K562 (cell line): ENCODE data around the gene PRMT7. TPM values are rescaled to one million over a fixed set of nuclear protein-coding genes. Genes with fewer than 3 reads are reported as not detected.

Experiments used
- ATAC-seq: fragments of 200-7000 bp; cut with Tn5 transposase; 3 replicates; pipeline ENCODE4 v1.9.1; 2020; ENCODE audit warnings: moderate library complexity
- BruUV-seq: library from RNA; stranded (reverse); fragments of 400-500 nt; replicated peaks from 2 replicates; lab custom pipeline; 2021; lab: Mats Ljungman, UMichigan
- CTCF ChIA-PET: fragments of 300-600 bp; formaldehyde crosslinking; extraction: SDS; loops from one replicate; lab custom pipeline; 2021; ENCODE audit warnings: low intra/inter-chr PET ratio; lab: Yijun Ruan, JAX
- POLR2A ChIA-PET: fragments of 300-600, 350-650 bp; sonication (Branson Sonifier 250); formaldehyde crosslinking; extraction: SDS; loops from one replicate; lab custom pipeline; 2021; ENCODE audit warnings: antibody characterized with exemption, inconsistent platforms; lab: Yijun Ruan, JAX
- DNase-seq, 4 experiments: peaks; one replicate each; pipeline versions ENCODE4 v3.0.0 to v3.0.0-alpha.2; 2011 to 2018; ENCODE audit warnings: low spot score in 3 of 4, mixed read lengths in 3 of 4; ENCODE audit errors: extremely low read depth in 1 of 4
- FAIRE-seq: peaks from 2 replicates; lab custom pipeline; 2011; peaks lifted over from hg19 to GRCh38; lab: Jason Lieb, UNC
- H2AFZ ChIP-seq: 2 replicates; pipeline ENCODE4 v1.6.0; 2011; ENCODE audit warnings: low read depth, low read length, control low read depth, inconsistent platforms
- H3K27ac ChIP-seq: fragments of 200-600 bp; 3 replicates; pipeline ENCODE4 v1.8.0; 2011; ENCODE audit warnings: low read depth, mild to moderate bottlenecking, control low read depth, inconsistent platforms, low read length, moderate library complexity, mixed read lengths; ENCODE audit errors: extremely low read depth
- H3K27me3 ChIP-seq, 2 experiments: fragments of 300-600 bp in 1 of 2; 2 replicates in 1 of 2; 3 replicates in 1 of 2; pipeline versions ENCODE4 v1.6.0 to v1.8.0; 2011; ENCODE audit warnings: inconsistent platforms in 2 of 2, low read length in 2 of 2, mild to moderate bottlenecking in 1 of 2, mixed read lengths in 1 of 2, moderate library complexity in 1 of 2; ENCODE audit not compliant: control insufficient read depth in 2 of 2, insufficient read depth in 2 of 2
- H3K36me3 ChIP-seq: fragments of 300-600 bp; 3 replicates; pipeline ENCODE4 v1.8.0; 2011; ENCODE audit warnings: mild to moderate bottlenecking, low read length, inconsistent platforms; ENCODE audit not compliant: control insufficient read depth, insufficient read depth
- H3K4me1 ChIP-seq, 2 experiments: fragments of 200-600 bp in 1 of 2; replicated peaks in 1 of 2; 2 replicates in 1 of 2; 3 replicates in 1 of 2; pipeline versions ENCODE4 v1.5.1 to v1.8.0; 2011; ENCODE audit warnings: inconsistent platforms in 2 of 2, low read length in 2 of 2, mild to moderate bottlenecking in 1 of 2, mixed read lengths in 1 of 2, moderate library complexity in 1 of 2; ENCODE audit not compliant: control insufficient read depth in 2 of 2, insufficient read depth in 2 of 2
- H3K4me2 ChIP-seq: 2 replicates; pipeline ENCODE4 v1.6.1; 2011; ENCODE audit warnings: low read length, control low read depth, inconsistent platforms, mixed read lengths; ENCODE audit not compliant: insufficient read depth
- H3K4me3 ChIP-seq: fragments of 200-600 bp; sonication (generic), shearing (Covaris generic); 2 replicates; pipeline ENCODE4 v1.5.1; 2016; ENCODE audit warnings: control low read depth, inconsistent platforms
- H3K79me2 ChIP-seq: fragments of 200-600 bp; 3 replicates; pipeline ENCODE4 v1.8.0; 2011; ENCODE audit warnings: low read length, inconsistent platforms; ENCODE audit not compliant: control insufficient read depth, insufficient read depth
- H3K9ac ChIP-seq, 2 experiments: 2 replicates each; pipeline versions ENCODE4 v1.6.0 to v1.6.1; 2011; ENCODE audit warnings: low read depth in 2 of 2, low read length in 2 of 2, control low read depth in 1 of 2, inconsistent platforms in 1 of 2, mild to moderate bottlenecking in 1 of 2, mixed read lengths in 1 of 2; ENCODE audit not compliant: insufficient read depth in 1 of 2
- H3K9me1 ChIP-seq: one replicate; pipeline ENCODE4 v1.6.0; 2011; ENCODE audit warnings: inconsistent platforms, mild to moderate bottlenecking, low read length, moderate library complexity; ENCODE audit not compliant: control insufficient read depth, insufficient read depth
- H3K9me3 ChIP-seq: replicated peaks from 2 replicates; pipeline ENCODE4 v1.5.1; 2011; ENCODE audit warnings: low read depth, low read length, inconsistent platforms; ENCODE audit not compliant: control insufficient read depth, insufficient read depth
- H4K20me1 ChIP-seq: replicated peaks from 2 replicates; pipeline ENCODE4 v1.6.1; 2011; ENCODE audit warnings: low read length, inconsistent platforms, mixed read lengths; ENCODE audit not compliant: control insufficient read depth, insufficient read depth
- MXI1 ChIP-seq: IDR thresholded peaks from 2 replicates; pipeline ENCODE4 v1.6.1; 2011; ENCODE audit warnings: low read depth, mild to moderate bottlenecking, improper control_type of control experiment, low read length
- WGBS: fragments of 100-300 bp; shearing (Covaris generic); methylation state at CpG from one replicate; pipeline ENCODE4 v1.1.6; 2016; ENCODE audit warnings: low coverage, mixed read lengths; ENCODE audit not compliant: insufficient coverage; ENCODE audit errors: missing lambda C conversion rate; 5-methylcytosine and 5-hydroxymethylcytosine counted together
- in situ Hi-C: fragments of 300-500 bp; cut with MboI; formaldehyde crosslinking; loops from 4 replicates; pipeline ENCODE4 v1.15.0; 2018; ENCODE audit warnings: inconsistent platforms, mixed read lengths
- intact Hi-C: fragments of 100-400 bp; cut with micrococcal nuclease; formaldehyde crosslinking; loops from 2 replicates; pipeline ENCODE4 v1.14.2; 2022
- polyA plus RNA-seq, 8 experiments: library from polyadenylated mRNA; depleted of rRNA in 4 of 8; stranded (reverse) in 5 of 8; unstranded in 3 of 8; fragments of >200 nt; fragmentation: Nextera tagmentation in 2 of 8; fragmentation: Illumina TruSeq in 1 of 8; extraction: Ambion mirVana in 2 of 8; extraction: Trizol in 1 of 8; gene quantifications; 2 replicates each; pipeline versions ENCODE4 v1.2.1 to v1.2.3, GENCODE V29; 2011 to 2014; ENCODE audit warnings: inconsistent platforms in 1 of 8, missing spikeins in 1 of 8
- total RNA-seq, 7 experiments: library from RNA; depleted of rRNA in 6 of 7; stranded (reverse); fragments of >200 nt in 6 of 7; fragmentation: Illumina TruSeq in 2 of 7; extraction: Trizol in 2 of 7; gene quantifications; 2 replicates each; pipeline versions ENCODE4 v1.2.1 to v1.2.3, GENCODE V29; 2011 to 2021; ENCODE audit warnings: low replicate concordance in 1 of 7
- TF ChIP-seq, protein P1 (sequence below), 3 experiments: IDR thresholded peaks in 2 of 3; conservative IDR thresholded peaks in 1 of 3; 2 replicates each; pipeline ENCODE4 v1.5.1; 2011 to 2012; ENCODE audit warnings: low read length in 3 of 3, mild to moderate bottlenecking in 3 of 3, control low read depth in 2 of 3, improper control_type of control experiment in 1 of 3, inconsistent platforms in 1 of 3, low read depth in 1 of 3, mixed read lengths in 1 of 3, moderate library complexity in 1 of 3; ENCODE audit not compliant: insufficient read depth in 2 of 3

The PRMT7 gene
- total and polyA plus RNA-seq, 9 of the 15 experiments (the other 6 are each of a cell fraction or from before 2014, with no cell fraction given): 6.4 to 88.8 (median 73.1) TPM

DNA sequence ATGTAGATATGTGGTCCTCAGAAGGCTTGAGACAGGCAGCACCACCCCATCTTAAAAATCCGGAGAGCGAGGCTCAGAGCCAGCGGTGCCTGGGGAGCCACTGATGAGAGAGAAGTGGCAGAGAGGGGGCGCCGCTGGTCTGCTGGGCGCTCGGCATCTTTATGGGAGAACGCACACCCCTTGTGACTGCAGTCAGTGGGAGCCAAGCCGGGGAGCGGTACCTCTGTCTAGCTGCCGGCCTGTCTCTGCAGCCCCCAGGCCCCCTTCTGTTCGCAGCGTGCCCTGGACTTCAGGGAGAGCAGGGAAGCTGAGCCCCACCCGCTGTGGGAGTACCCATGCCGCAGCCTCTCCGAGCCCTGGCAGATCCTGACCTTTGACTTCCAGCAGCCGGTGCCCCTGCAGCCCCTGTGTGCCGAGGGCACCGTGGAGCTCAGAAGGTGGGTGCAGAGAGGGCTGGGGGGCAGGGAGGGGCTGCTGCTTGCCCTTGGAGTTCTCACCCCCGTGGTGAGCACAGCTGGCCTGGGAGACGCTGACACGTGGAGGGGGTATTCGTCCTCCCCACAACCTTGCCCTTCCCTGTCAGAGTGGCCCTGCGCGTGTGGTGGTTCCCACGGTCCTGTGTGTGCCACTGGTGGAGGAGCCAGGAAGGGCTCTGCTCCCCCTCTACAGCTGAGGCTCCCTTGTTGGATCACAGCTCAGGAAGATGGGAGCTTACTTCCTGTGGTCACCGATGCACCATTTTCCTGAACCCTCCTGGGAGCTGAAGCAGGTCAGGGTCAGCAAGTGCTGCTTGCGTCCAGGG, 44.8 kb downstream of the PRMT7 start:
- no TSS peak for BruUV-seq
- FAIRE-seq: no peak
- H3K9me3 ChIP-seq: no peaks in the 10 kb centered on the region
- H3K79me2 ChIP-seq: no peaks in the 10 kb centered on the region
- peaks cover 72% of the 10 kb centered on the region; the same call in 2 of the 3 replicates for H3K36me3 ChIP-seq
- POLR2A ChIA-PET: interaction anchor here (0.6 to 1.3 kb wide), 5 partner anchors 10 to 421 kb away, joined by 3 to 6 read pairs (median 4); no protein-coding TSS in a partner anchor
- WGBS: 96% methylated on average over 18 of the region's 28 CpGs
- CTCF ChIA-PET: no interaction called here
- H2AFZ ChIP-seq: no peak overlapping the region
- peaks cover 0 to 13% of the 10 kb centered on the region in 2 experiments; a peak in 1 of 5 replicates for H3K4me1 ChIP-seq
- H3K4me2 ChIP-seq: no peak overlapping the region
- no peak for DNase-seq
- intact Hi-C loops (no loop called here), in situ Hi-C loops (no loop called here)
- H3K4me3 ChIP-seq: no peak overlapping the region
- no peak overlapping the region for H3K9ac ChIP-seq
- no peak overlapping the region for H3K27ac ChIP-seq
- H3K27me3 ChIP-seq: no peaks in the 10 kb centered on the region
- TF ChIP-seq, protein P1, sequence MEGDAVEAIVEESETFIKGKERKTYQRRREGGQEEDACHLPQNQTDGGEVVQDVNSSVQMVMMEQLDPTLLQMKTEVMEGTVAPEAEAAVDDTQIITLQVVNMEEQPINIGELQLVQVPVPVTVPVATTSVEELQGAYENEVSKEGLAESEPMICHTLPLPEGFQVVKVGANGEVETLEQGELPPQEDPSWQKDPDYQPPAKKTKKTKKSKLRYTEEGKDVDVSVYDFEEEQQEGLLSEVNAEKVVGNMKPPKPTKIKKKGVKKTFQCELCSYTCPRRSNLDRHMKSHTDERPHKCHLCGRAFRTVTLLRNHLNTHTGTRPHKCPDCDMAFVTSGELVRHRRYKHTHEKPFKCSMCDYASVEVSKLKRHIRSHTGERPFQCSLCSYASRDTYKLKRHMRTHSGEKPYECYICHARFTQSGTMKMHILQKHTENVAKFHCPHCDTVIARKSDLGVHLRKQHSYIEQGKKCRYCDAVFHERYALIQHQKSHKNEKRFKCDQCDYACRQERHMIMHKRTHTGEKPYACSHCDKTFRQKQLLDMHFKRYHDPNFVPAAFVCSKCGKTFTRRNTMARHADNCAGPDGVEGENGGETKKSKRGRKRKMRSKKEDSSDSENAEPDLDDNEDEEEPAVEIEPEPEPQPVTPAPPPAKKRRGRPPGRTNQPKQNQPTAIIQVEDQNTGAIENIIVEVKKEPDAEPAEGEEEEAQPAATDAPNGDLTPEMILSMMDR (IDR thresholded peaks at IDR 0.05 in 2 of 3, conservative IDR thresholded peaks at IDR 0.05 in 1 of 3; ENCODE audit: insufficient read depth in 2 of 3, low read depth in 1 of 3, low read length in 3 of 3): peak in 1 of 3 experiments; percentile 14; a peak in 1 of 6 replicates
- no peak for TF ChIP-seq MXI1
- TF ChIP-seq, all 486 proteins: peak for 1
- H3K9me1 ChIP-seq: no peaks in the 10 kb centered on the region
- ATAC-seq: no peak
- no peaks in the 10 kb centered on the region for H4K20me1 ChIP-seq
